Omental fat pad (tissue), 4 donors: Measurements from ENCODE around the gene ADAMTS19. TPM values are rescaled to one million over a fixed set of nuclear protein-coding genes. Genes with fewer than 3 reads are reported as not detected.
"Not testable (repeated sequence)": the region's sequence is repeated elsewhere in the genome, so short reads cannot be mapped to it uniquely, and the experiment has no call there.

Experiments used
- ATAC-seq: fragments of 150-250 bp; one replicate; pipeline ENCODE4 v1.9.1; 2016; ENCODE audit warnings: mild to moderate bottlenecking, moderate library complexity; ENCODE audit not compliant: low FRiP score
- DNase-seq: peaks from one replicate; pipeline ENCODE4 v3.0.0-alpha.2; 2019; ENCODE audit warnings: low spot score
- total RNA-seq, 4 donors: library from RNA; depleted of rRNA; stranded (reverse); fragments of >200 nt; gene quantifications; one replicate each; pipeline ENCODE4 v1.1.0, GENCODE V29; 2016
- TF ChIP-seq, protein P1 (sequence below), 3 donors: fragments of 450-650 bp; IDR thresholded peaks; one replicate each; pipeline ENCODE4 v1.5.1; 2016 to 2017; ENCODE audit warnings: antibody characterized with exemption in 3 of 3, mild to moderate bottlenecking in 3 of 3, moderate library complexity in 2 of 3

The ADAMTS19 gene
- total RNA-seq, 4 donors from 2014 or later, result 0.19 TPM; not detected in 3

DNA sequence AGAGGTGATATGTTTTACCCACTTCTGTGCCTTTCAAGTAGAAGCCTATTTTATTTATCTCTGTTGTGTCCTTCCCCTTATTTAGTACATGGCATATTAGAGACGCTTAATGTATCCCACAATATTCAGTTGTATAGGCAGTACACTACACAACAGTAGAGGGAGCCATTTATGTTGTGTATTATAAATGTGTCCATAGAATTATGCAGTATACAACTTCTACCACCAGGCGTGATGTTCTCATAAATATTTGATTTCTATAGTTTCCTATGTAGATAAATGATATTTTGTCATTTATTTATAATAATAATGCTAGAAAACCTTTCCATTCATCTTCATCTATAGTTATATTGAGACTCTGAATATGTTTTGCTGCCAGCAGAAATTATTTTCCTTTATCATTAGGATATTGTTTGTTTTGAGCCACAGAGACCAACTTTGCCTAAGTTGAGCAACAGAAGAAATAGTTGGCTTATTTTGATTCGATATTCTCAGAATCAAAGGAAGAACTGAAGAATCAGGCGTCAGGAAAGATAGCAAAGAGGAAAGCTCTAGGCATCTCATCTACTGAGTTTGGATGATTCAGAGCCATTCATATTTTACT is 81.7 kb downstream of the ADAMTS19 start:
- TF ChIP-seq, protein P1, sequence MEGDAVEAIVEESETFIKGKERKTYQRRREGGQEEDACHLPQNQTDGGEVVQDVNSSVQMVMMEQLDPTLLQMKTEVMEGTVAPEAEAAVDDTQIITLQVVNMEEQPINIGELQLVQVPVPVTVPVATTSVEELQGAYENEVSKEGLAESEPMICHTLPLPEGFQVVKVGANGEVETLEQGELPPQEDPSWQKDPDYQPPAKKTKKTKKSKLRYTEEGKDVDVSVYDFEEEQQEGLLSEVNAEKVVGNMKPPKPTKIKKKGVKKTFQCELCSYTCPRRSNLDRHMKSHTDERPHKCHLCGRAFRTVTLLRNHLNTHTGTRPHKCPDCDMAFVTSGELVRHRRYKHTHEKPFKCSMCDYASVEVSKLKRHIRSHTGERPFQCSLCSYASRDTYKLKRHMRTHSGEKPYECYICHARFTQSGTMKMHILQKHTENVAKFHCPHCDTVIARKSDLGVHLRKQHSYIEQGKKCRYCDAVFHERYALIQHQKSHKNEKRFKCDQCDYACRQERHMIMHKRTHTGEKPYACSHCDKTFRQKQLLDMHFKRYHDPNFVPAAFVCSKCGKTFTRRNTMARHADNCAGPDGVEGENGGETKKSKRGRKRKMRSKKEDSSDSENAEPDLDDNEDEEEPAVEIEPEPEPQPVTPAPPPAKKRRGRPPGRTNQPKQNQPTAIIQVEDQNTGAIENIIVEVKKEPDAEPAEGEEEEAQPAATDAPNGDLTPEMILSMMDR (IDR thresholded peaks at IDR 0.05), result no peak

DNA sequence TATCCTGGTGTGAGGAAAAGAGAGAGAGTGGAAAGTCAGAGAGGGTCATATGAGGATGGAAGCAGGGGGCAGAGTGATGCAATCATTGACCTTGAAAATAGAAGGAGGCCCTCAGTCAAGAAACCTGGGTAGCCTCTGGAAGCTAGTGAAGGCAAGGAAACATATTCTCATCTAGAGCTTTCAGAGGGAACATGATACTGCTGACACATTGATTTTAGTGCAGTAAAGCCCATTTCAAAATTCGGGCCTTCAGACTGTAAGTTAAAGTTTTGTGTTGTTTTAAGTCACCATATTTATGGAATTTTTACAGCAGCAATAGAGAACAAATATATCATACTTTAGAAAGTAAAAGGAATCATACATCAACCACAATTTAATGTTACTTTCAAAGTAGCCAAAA is 87.0 kb downstream of the ADAMTS19 start:
- TF ChIP-seq, protein P1 (IDR thresholded peaks at IDR 0.05), result no peak
- no peak for ATAC-seq
- DNase-seq, result no peak

More for the DNA sequence above, 81.7 kb downstream of the ADAMTS19 start:
- ATAC-seq (no peak), DNase-seq (no peak)

DNA sequence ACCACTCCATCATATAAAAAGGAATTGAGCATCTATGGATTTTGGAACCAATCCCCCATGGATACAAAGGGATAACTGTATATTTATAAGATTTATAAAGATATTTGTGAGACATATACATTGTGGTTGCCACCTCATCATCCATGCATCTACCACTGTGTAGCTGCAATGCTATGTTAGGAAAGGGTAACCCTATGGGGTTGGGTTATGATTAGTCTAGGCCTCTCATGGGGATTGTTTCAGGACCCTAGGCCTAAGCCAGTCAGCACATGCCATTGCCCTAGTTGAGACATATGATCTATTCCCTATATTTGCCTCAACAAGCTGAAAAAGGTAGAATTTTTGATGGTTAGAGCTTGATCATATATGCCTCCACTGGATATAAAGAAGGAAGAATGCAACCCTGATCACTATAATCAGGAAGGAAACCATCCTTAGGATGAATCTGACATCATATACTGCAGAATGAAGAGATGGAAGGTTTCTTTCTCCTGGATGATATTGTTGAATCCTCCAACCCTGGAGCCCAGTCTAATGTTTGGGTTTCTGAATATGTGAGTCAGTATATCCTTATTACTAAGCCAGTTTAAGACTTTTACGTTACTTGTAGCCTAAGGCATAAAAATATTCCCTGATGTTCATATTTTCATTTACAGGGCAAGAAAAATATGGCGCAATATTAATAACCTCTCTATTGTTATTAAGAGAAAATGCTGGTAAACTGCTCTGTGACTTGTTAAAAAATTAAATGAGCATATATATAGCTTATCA is 94.2 kb downstream of the ADAMTS19 start:
- TF ChIP-seq, protein P1 (IDR thresholded peaks at IDR 0.05), result no peak
- ATAC-seq (no peak), DNase-seq (no peak)

DNA sequence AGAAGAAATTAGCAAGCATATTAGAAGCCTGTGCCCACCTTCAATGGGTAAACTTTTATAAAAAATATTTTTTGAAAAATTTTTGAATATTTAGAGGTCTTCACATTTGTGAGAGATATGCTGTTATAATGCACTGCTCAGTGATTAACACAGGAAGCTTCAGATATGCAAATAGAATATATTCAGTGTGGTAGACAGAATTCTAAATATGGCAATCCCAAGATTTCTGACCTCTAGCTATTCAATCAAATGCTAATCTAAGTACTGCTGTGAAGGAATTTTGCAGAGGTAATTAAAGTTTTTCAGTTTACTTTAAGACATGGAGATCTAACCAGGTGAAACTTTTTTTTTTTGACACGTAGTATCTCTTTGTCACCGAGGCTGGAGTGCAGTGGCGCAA is 103.5 kb downstream of the ADAMTS19 start:
- TF ChIP-seq, protein P1 (IDR thresholded peaks at IDR 0.05), result no peak
- ATAC-seq, result no peak

DNA sequence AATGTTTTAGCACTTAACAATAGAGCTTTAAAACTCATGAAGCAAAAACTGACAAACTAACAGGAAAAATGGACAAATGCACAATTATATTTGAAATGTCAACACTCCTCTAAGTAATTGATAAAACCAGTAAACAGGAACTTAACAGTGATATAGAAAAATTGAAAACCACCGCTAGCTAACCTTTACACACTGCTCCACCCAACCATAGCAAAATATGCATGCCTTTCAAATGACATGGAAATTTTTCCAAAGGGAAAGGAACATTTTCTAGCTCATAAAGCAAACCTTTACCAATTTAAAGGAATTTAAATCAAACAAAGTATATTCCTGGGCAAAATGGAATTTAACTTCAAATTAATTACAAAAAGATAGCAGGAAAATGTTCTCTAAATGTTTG is 109.2 kb downstream of the ADAMTS19 start:
- ATAC-seq, result no peak

More for the DNA sequence above, 103.5 kb downstream of the ADAMTS19 start:
- DNase-seq, result no peak

DNA sequence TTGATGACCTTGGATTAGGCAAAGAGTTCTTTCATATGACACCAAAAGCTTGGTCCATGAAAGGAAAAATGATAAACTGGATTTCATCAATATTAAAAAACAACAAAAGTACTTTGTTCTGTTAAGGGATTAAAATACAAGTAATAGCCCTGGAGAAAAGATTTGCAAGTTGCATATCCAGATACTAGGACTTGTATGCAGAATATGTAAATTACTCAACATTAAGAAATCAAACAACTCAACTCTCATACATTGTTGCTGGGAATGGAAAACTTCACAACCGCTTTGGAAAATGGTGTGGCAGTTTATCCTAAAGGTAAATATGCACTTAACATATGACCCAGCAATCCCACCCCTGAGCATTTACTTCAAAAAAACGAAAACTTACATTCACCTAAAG is 112.0 kb downstream of the ADAMTS19 start:
- ATAC-seq (no peak), DNase-seq (no peak)

More for the DNA sequence above, 109.2 kb downstream of the ADAMTS19 start:
- TF ChIP-seq, protein P1 (IDR thresholded peaks at IDR 0.05), result no peak
- no peak for DNase-seq

DNA sequence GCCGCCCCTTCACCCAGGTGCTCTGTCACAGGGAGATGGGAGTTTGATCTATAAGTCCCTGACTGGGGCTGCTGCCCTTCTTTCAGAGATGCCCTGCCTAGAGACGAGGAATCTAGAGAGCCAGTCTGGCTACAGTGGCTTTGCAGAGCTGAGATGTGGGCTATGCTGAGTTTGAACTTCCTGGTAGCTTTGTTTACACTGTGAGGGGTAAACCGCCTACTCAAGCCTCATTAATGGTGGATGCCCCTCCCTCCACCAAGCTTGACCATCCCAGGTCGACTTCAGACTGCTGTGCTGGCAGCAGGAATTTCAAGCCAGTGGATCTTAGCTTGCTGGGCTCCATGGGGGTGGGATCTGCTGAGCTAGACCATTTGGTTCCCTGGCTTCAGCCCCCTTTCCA is 124.4 kb downstream of the ADAMTS19 start:
- DNase-seq, ATAC-seq: not testable (repeated sequence)

More for the DNA sequence above, 112.0 kb downstream of the ADAMTS19 start:
- TF ChIP-seq, protein P1 (IDR thresholded peaks at IDR 0.05), result no peak
